Fibroblast of lung (primary cell): Measurements from ENCODE around the gene TLR1.

Experiments
- CTCF ChIP-seq, 2 donors: IDR thresholded peaks in 1 of 2; conservative IDR thresholded peaks in 1 of 2; 1 replicate in 1 of 2; 2 replicates in 1 of 2; pipeline ENCODE4 v1.5.1; 2011 to 2012; ENCODE audit warnings: low read length in 2 of 2, control low read depth in 1 of 2, inconsistent platforms in 1 of 2, low read depth in 1 of 2, mild to moderate bottlenecking in 1 of 2
- EZH2 ChIP-seq: IDR thresholded peaks from 2 replicates; pipeline ENCODE4 v1.5.1; 2012; ENCODE audit warnings: low read length, control low read depth, mild to moderate bottlenecking; ENCODE audit errors: missing control alignments

- TF ChIP-seq CTCF (conservative IDR thresholded peaks at IDR 0.05 in 1 of 2, IDR thresholded peaks at IDR 0.05 in 1 of 2; ENCODE audit: low read depth in 1 of 2, low read length in 2 of 2) (no peak), EZH2 (no peak)
Measured at GRCh38 chr4:38795087-38795486, 9.5 kb downstream of the TLR1 start.
